ENCODE results near the gene ARHGDIA. TPM values are rescaled to one million over a fixed set of nuclear protein-coding genes. Genes with fewer than 3 reads are reported as not detected.

ARHGDIA gene
- total and polyA plus RNA-seq, 11 donors: 81.4 to 296 (median 152) TPM

DNA sequence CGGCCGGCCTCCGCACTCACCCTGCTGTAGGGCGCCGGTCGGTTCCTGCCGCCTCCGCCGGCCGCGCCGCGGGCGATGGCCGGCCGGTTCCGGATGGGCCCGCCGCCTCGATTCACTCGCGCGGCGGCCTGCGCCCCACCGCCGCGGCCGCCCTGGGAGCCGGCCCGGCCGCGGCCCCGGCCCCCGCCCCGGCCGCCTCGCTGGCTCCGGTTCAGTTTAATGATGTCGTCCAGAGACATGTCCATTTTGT, 20.1 kb upstream of the ARHGDIA start:
- no peak for TF ChIP-seq POLR2A (IDR thresholded peaks at IDR 0.05)
- no peak for TF ChIP-seq CTCF (IDR thresholded peaks at IDR 0.05)
- H3K27ac ChIP-seq: peak overlapping the region in 11 of 12 donors; percentile 69 to 97 (median 94)
- DNase-seq: no peak
- ATAC-seq: no peak
- intact Hi-C loops (cut with DNase I): loop anchor here in 1 of 10 donors (1.0 kb wide), 1 partner anchor 20 kb away; the partner anchor contains the start of gene PCYT2
- peaks cover 0 to 70% (median 63%) of the 10 kb centered on the region in 9 donors for H3K36me3 ChIP-seq
- peaks cover 7 to 31% (median 21%) of the 10 kb centered on the region in 12 donors for H3K4me1 ChIP-seq
- no peaks in the 10 kb centered on the region for H3K9me3 ChIP-seq
- H3K27me3 ChIP-seq: no peaks in the 10 kb centered on the region
- 0 to 1% (median 0%) methylated on average over 13 to 40 of the region's 40 CpGs; no CpG with 5 or more reads in 1 of the 4 donors for WGBS, 4 donors
- peak overlapping the region; percentile 56 to 99 (median 94) for H3K4me3 ChIP-seq

DNA sequence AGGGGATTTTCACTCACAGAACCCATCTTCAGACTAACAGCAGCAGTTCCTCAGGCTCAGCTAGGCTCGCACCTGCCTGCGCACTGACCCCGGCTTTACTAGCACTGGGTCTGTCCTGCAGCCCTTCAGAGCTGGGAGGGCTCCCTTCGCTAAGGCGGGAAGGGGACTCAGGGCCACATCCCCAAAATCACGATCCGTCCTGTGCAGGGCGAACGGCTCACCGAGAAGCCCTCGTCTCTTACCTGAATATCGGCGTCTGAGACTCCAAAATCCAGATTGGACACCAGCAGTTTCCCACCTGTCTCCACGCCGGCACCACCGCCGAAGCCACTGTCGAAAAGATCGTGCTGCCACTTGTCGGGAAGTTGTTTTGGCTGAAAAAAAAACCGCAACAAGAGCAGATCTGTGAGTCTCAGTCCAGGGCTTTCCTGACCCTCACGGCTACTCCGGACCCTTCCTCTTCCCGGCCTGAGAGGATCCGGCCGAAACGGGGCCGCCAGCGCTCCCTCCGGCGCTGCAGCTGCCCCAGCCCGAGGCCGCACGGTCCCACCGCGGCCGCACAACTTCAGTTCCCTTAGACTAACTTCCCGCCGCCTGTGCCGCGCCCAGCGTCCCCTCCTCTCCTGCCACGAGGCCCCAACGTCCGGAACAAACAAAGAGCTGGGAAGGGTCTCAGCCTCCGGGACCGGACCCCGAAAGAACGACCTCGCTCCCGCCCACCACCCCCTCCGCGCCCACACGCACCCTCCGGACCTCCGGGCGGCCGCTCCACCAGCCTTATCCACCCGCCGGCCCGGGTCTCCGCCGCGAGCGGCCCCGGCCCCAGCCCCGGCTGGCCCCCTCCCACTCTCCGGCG, 19.5 kb upstream of the ARHGDIA start:
- Histone ChIP-seq H3K27ac (peak overlapping the region in 11 of 12 donors; percentile 64 to 97 (median 93)), H3K4me3 (peak overlapping the region; percentile 56 to 99 (median 94)), H3K4me1 (peaks cover 7 to 34% (median 21%) of the 10 kb centered on the region in 12 donors), H3K36me3 (peaks cover 0 to 70% (median 62%) of the 10 kb centered on the region in 9 donors), H3K27me3 (no peaks in the 10 kb centered on the region), H3K9me3 (no peaks in the 10 kb centered on the region)
- no peak for TF ChIP-seq CTCF (IDR thresholded peaks at IDR 0.05)
- TF ChIP-seq POLR2A (IDR thresholded peaks at IDR 0.05): no peak
- peak in 1 of 5 donors; percentile 60 for DNase-seq
- ATAC-seq: no peak
- 7 to 12% (median 8%) methylated on average over 45 to 69 of the region's 69 CpGs for WGBS, 4 donors
- intact Hi-C loops (cut with DNase I): loop anchor here in 1 of 10 donors (1.0 kb wide), 1 partner anchor 21 kb away; the partner anchor contains the start of gene PCYT2

GRCh38 chr17:81889602-81890001, 18.5 kb upstream of the ARHGDIA start:
- peaks cover 7 to 41% (median 24%) of the 10 kb centered on the region in 12 donors for H3K4me1 ChIP-seq
- no peaks in the 10 kb centered on the region for H3K27me3 ChIP-seq
- intact Hi-C loops (cut with DNase I): no loop called here
- H3K9me3 ChIP-seq: no peaks in the 10 kb centered on the region
- H3K36me3 ChIP-seq: peaks cover 0 to 70% (median 55%) of the 10 kb centered on the region in 9 donors
- H3K4me3 ChIP-seq: peak overlapping the region in 6 of 12 donors; percentile 91 to 99 (median 98)
- H3K27ac ChIP-seq: no peak overlapping the region
- peak in 1 of 5 donors; percentile 30 for DNase-seq
- TF ChIP-seq POLR2A (IDR thresholded peaks at IDR 0.05) (no peak), CTCF (IDR thresholded peaks at IDR 0.05) (no peak)
- no peak for ATAC-seq
- 85 to 92% (median 90%) methylated on average over 9 of the region's 9 CpGs for WGBS, 4 donors

- no peaks in the 10 kb centered on the region for H3K27me3 ChIP-seq
- ATAC-seq (no peak), DNase-seq (peak in 1 of 5 donors; percentile 33)
- TF ChIP-seq POLR2A (IDR thresholded peaks at IDR 0.05): no peak
- 90 to 92% (median 92%) methylated on average over 9 to 16 of the region's 16 CpGs for WGBS, 4 donors
- peaks cover 0 to 68% (median 55%) of the 10 kb centered on the region in 9 donors for H3K36me3 ChIP-seq
- no peak overlapping the region for H3K27ac ChIP-seq
- intact Hi-C loops (cut with DNase I): no loop called here
- peaks cover 7 to 45% (median 27%) of the 10 kb centered on the region in 12 donors for H3K4me1 ChIP-seq
- H3K9me3 ChIP-seq: no peaks in the 10 kb centered on the region
- no peak overlapping the region for H3K4me3 ChIP-seq
Measured at GRCh38 chr17:81888988-81889595, 18.0 kb upstream of the ARHGDIA start.

Measured in heart left ventricle (tissue), 16 donors.